K562 treated with DMSO at 1 percent for 4 hours (cell line): ENCODE measurements around the gene ARG2. TPM values are rescaled to one million over a fixed set of nuclear protein-coding genes. Genes with fewer than 3 reads are reported as not detected.

Source experiments
- total RNA-seq: library from RNA; unstranded; fragments of 300-600 nt; gene quantifications from 2 replicates; pipeline ENCODE4 v1.2.3, GENCODE V29; 2022; ENCODE audit not compliant: insufficient read depth

The ARG2 gene
- total RNA-seq = 36.8 and 44.2 TPM in 2 replicates

GRCh38 chr14:67619446-67620216 is at the start of gene ARG2:
Gene ARG2, plus strand, starts transcription at chr14:67619920. Its CDS starts 58 bp downstream, at chr14:67619978.

DNA sequence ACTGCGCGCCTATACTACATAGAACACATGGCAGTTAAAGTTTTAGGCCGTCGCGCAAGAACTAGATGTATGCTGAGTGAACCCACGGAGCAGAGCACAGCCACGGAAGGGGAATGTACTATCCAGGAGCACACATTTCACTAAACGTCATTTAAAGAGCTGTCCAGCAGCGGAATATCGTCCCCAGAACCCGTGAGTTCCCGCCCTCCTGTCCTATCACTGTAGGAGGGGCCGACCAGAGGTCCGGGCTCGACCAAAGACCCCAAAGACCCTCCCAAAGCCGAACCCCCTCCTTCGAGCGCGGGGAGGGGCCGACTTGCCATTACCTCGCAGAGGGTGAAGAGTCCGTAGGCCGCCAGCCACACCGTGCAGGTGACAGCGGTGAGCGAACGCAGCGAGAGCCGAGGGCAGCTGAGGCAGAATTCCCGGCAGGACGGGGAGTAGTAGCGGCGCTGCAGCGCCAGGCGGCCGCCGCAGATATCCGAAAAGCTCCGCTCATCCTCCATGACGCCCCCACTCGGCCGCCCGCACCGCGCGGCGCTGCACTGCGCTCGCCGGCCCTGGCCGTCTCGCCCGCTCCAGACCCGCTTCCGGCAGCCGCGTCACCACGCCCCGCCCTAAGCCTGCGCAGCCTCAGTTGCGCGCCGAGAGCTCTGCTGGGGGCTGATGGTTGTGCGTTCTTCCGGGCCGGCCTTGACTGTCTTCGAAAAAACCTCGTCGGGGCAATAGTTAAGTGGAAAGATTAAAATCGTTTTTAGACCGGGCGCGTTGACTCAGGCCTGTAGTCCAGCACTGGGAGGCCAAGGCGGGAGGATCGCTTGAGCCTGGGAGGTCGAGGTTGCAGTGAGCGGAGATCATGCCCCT is 19.8 kb upstream of the ARG2 start, which contains the start of gene PIGH:
Gene PIGH (minus strand): TSS at position 571 of the 864 bp plus-strand sequence. CDS start 65 bp downstream, at position 506.

GRCh38 chr14:67674480-67675218 is 54.9 kb downstream of the ARG2 start, which contains the start of gene VTI1B:
Gene VTI1B, minus strand, starts transcription at chr14:67674632. Its CDS starts 143 bp downstream, at chr14:67674489.

GRCh38 chr14:67695394-67695949 is 75.8 kb downstream of the ARG2 start, which contains the start of gene RDH11:
Gene RDH11, minus strand, starts transcription at chr14:67695764. Its CDS starts 61 bp downstream, at chr14:67695703.

Other genes starting within 250 kb of the ARG2 start
- not detected in 2 replicates for gene PLEK2, start 207.8 kb upstream of the ARG2 start, total RNA-seq
- gene TMEM229B, start 131.2 kb upstream of the ARG2 start, total RNA-seq = not detected in 2 replicates
- 1.5 and 2.2 TPM in 2 replicates for gene PLEKHH1, start 86.6 kb upstream of the ARG2 start, total RNA-seq
- 26.7 and 44.4 TPM in 2 replicates for gene PIGH, start 19.7 kb upstream of the ARG2 start, total RNA-seq
- 48.8 and 50.9 TPM in 2 replicates for gene VTI1B, start 54.7 kb downstream of the ARG2 start, total RNA-seq
- 30.4 and 54.0 TPM in 2 replicates for gene RDH11, start 75.8 kb downstream of the ARG2 start, total RNA-seq
- not detected in 2 replicates for gene RDH12, start 82.0 kb downstream of the ARG2 start, total RNA-seq
- gene ZFYVE26, start 196.7 kb downstream of the ARG2 start, total RNA-seq = 5.3 and 6.4 TPM in 2 replicates
- 2.3 and 5.5 TPM in 2 replicates for gene RAD51B, start 199.9 kb downstream of the ARG2 start, total RNA-seq